SK-N-SH treated with all-trans-retinoic acid at 6 μM for 48 hours (cell line): ENCODE results near the gene ATP12A.

Experiments
- ATAC-seq: fragments of 200-7000 bp; cut with Tn5 transposase; 3 replicates; pipeline ENCODE4 v1.9.1; 2020; ENCODE audit warnings: mild to moderate bottlenecking, moderate library complexity
- ARNTL ChIP-seq: fragments of 450-650 bp; formaldehyde crosslinking; IDR thresholded peaks from 2 replicates; pipeline ENCODE4 v1.5.0; 2020; ENCODE audit warnings: low read depth, mild to moderate bottlenecking, moderate library complexity, borderline replicate concordance
- BACH2 ChIP-seq: fragments of 250-450 bp; sonication (Bioruptor Pico); IDR thresholded peaks from 2 replicates; pipeline ENCODE4 v1.9.0; 2021; ENCODE audit warnings: mild to moderate bottlenecking, borderline replicate concordance
- CREB5 ChIP-seq: fragments of 250-450 bp; sonication (Bioruptor Pico); IDR thresholded peaks from 2 replicates; pipeline ENCODE4 v1.5.1; 2020; ENCODE audit warnings: low read depth, mild to moderate bottlenecking, moderate library complexity
- CSDC2 ChIP-seq: fragments of 250-450 bp; sonication (Bioruptor Pico); IDR thresholded peaks from 2 replicates; pipeline ENCODE4 v1.5.0; 2020; ENCODE audit warnings: mild to moderate bottlenecking, moderate library complexity
- CSRNP3 ChIP-seq: fragments of 250-450 bp; sonication (Bioruptor Pico); IDR thresholded peaks from 2 replicates; pipeline ENCODE4 v1.5.1; 2021; ENCODE audit warnings: mild to moderate bottlenecking, moderate library complexity
- ESRRG ChIP-seq: fragments of 250-450 bp; sonication (Bioruptor Pico); IDR thresholded peaks from 2 replicates; pipeline ENCODE4 v1.6.1; 2021; ENCODE audit warnings: mild to moderate bottlenecking
- GLIS3 ChIP-seq: fragments of 250-450 bp; sonication (Bioruptor Pico); IDR thresholded peaks from 2 replicates; pipeline ENCODE4 v1.5.0; 2020; ENCODE audit warnings: mild to moderate bottlenecking, moderate library complexity
- ISL1 ChIP-seq: fragments of 250-450 bp; sonication (Bioruptor Pico); IDR thresholded peaks from 2 replicates; pipeline ENCODE4 v2.1.2; 2022; ENCODE audit warnings: mild to moderate bottlenecking, moderate library complexity
- OSR1 ChIP-seq: fragments of 250-450 bp; sonication (Bioruptor Pico); IDR thresholded peaks from 2 replicates; pipeline ENCODE4 v1.8.0; 2022; ENCODE audit warnings: moderate library complexity, mild to moderate bottlenecking, inconsistent platforms
- POU6F1 ChIP-seq: fragments of 250-450 bp; sonication (Bioruptor Pico); IDR thresholded peaks from 2 replicates; pipeline ENCODE4 v1.8.0; 2021; ENCODE audit warnings: low read depth, mild to moderate bottlenecking, moderate library complexity, borderline replicate concordance
- PPARA ChIP-seq: fragments of 250-450 bp; sonication (Bioruptor Pico); IDR thresholded peaks from 2 replicates; pipeline ENCODE4 v1.5.0; 2020; ENCODE audit warnings: mild to moderate bottlenecking, borderline replicate concordance
- RARB ChIP-seq: fragments of 250-450 bp; sonication (Bioruptor Pico); IDR thresholded peaks from 2 replicates; pipeline ENCODE4 v1.8.0; 2021; ENCODE audit warnings: mild to moderate bottlenecking, moderate library complexity
- SNAI2 ChIP-seq: fragments of 250-450 bp; sonication (Bioruptor Pico); IDR thresholded peaks from 2 replicates; pipeline ENCODE4 v1.5.0; 2020; ENCODE audit warnings: mild to moderate bottlenecking, moderate library complexity
- TCF4 ChIP-seq: fragments of 250-450 bp; sonication (Bioruptor Pico); IDR thresholded peaks from 2 replicates; pipeline ENCODE4 v1.8.0; 2021; ENCODE audit warnings: mild to moderate bottlenecking, moderate library complexity, borderline replicate concordance
- TOX ChIP-seq: fragments of 250-450 bp; sonication (Bioruptor Pico); IDR thresholded peaks from 2 replicates; pipeline ENCODE4 v1.8.0; 2021; ENCODE audit warnings: mild to moderate bottlenecking, moderate library complexity, borderline replicate concordance
- TSHZ2 ChIP-seq: fragments of 250-450 bp; sonication (Bioruptor Pico); IDR thresholded peaks from 2 replicates; pipeline ENCODE4 v1.5.0; 2020; ENCODE audit warnings: mild to moderate bottlenecking, moderate library complexity
- ZC3H10 ChIP-seq: fragments of 250-450 bp; sonication (Bioruptor Pico); IDR thresholded peaks from 2 replicates; pipeline ENCODE4 v1.5.1; 2021; ENCODE audit warnings: mild to moderate bottlenecking, moderate library complexity
- ZFP3 ChIP-seq: fragments of 250-450 bp; sonication (Bioruptor Pico); IDR thresholded peaks from 2 replicates; pipeline ENCODE4 v1.5.0; 2020; ENCODE audit warnings: mild to moderate bottlenecking, moderate library complexity
- ZFP30 ChIP-seq: fragments of 450-650 bp; formaldehyde crosslinking; IDR thresholded peaks from 2 replicates; pipeline ENCODE4 v1.5.0; 2022; ENCODE audit warnings: mild to moderate bottlenecking, moderate library complexity
- ZNF565 ChIP-seq: fragments of 450-650 bp; formaldehyde crosslinking; conservative IDR thresholded peaks from 2 replicates; pipeline ENCODE4 v1.5.0; 2020; ENCODE audit warnings: low read depth, mild to moderate bottlenecking, moderate library complexity
- ZNF8 ChIP-seq: fragments of 450-650 bp; formaldehyde crosslinking; IDR thresholded peaks from 2 replicates; pipeline ENCODE4 v1.5.0; 2020; ENCODE audit warnings: mild to moderate bottlenecking, moderate library complexity

ATP12A gene

GRCh38 chr13:24675806-24676570 is 4.2 kb upstream of the ATP12A start:
- no peak for ATAC-seq
- TF ChIP-seq ZFP30 (CRISPR knock-in tag) (no peak), RARB (no peak), POU6F1 (CRISPR knock-in tag) (no peak), ARNTL (CRISPR knock-in tag) (no peak), TSHZ2 (CRISPR knock-in tag) (no peak), ISL1 (no peak), CSDC2 (CRISPR knock-in tag) (no peak), ZFP3 (CRISPR knock-in tag) (no peak), ESRRG (CRISPR knock-in tag) (no peak), ZC3H10 (CRISPR knock-in tag) (no peak), ZNF8 (CRISPR knock-in tag) (no peak), BACH2 (CRISPR knock-in tag) (no peak), ZNF565 (no peak), SNAI2 (CRISPR knock-in tag) (no peak), CSRNP3 (CRISPR knock-in tag) (no peak), PPARA (CRISPR knock-in tag) (no peak), CREB5 (no peak), OSR1 (CRISPR knock-in tag) (no peak)
- TF ChIP-seq, all 23 proteins: peak for 0

- ATAC-seq = no peak
- no peak for TF ChIP-seq SNAI2 (CRISPR knock-in tag)
- no peak for TF ChIP-seq TCF4 (CRISPR knock-in tag)
- TF ChIP-seq ISL1 = no peak
- no peak for TF ChIP-seq CREB5
- TF ChIP-seq GLIS3 (CRISPR knock-in tag) = no peak
- TF ChIP-seq ZC3H10 (CRISPR knock-in tag) = no peak
- no peak for TF ChIP-seq ARNTL (CRISPR knock-in tag)
- no peak for TF ChIP-seq ZNF8 (CRISPR knock-in tag)
- no peak for TF ChIP-seq BACH2 (CRISPR knock-in tag)
- no peak for TF ChIP-seq POU6F1 (CRISPR knock-in tag)
- TF ChIP-seq CSDC2 (CRISPR knock-in tag) = no peak
- no peak for TF ChIP-seq PPARA (CRISPR knock-in tag)
- no peak for TF ChIP-seq ZNF565
- no peak for TF ChIP-seq TOX (CRISPR knock-in tag)
- TF ChIP-seq RARB = no peak
- no peak for TF ChIP-seq ZFP30 (CRISPR knock-in tag)
- no peak for TF ChIP-seq CSRNP3 (CRISPR knock-in tag)
Measured at GRCh38 chr13:24678151-24678550, 2.1 kb upstream of the ATP12A start.
